HFFc6 (cell line): ENCODE data around the gene CCNJ. TPM values are rescaled to one million over a fixed set of nuclear protein-coding genes. Genes with fewer than 3 reads are reported as not detected.

Experiments used
- DNase-seq: peaks from one replicate; pipeline ENCODE4 v3.0.0-alpha.2; 2018
- H3K27ac Mint-ChIP-seq: 2 replicates; pipeline ENCODE4 v1.8.0; 2020; ENCODE audit warnings: mild to moderate bottlenecking, mixed read lengths
- H3K27me3 Mint-ChIP-seq: 2 replicates; pipeline ENCODE4 v1.8.0; 2021; ENCODE audit warnings: mild to moderate bottlenecking, moderate library complexity, mixed read lengths; ENCODE audit not compliant: insufficient read depth
- H3K36me3 Mint-ChIP-seq: 2 replicates; pipeline ENCODE4 v1.8.0; 2021; ENCODE audit warnings: low read depth, mixed read lengths
- H3K4me1 Mint-ChIP-seq: 2 replicates; pipeline ENCODE4 v1.8.0; 2020; ENCODE audit warnings: low read depth, mixed read lengths
- H3K4me3 Mint-ChIP-seq: 2 replicates; pipeline ENCODE4 v1.8.0; 2020; ENCODE audit warnings: mild to moderate bottlenecking, moderate library complexity, mixed read lengths
- H3K9me3 Mint-ChIP-seq: 2 replicates; pipeline ENCODE4 v1.8.0; 2020; ENCODE audit warnings: mild to moderate bottlenecking, mixed read lengths
- total RNA-seq, 6 experiments: library from RNA; stranded (reverse); fragmentation: NEBNext Ultra II Directional; extraction: Animal tissue kit (Norgen Biotek cat#: 25700); gene quantifications; 2 replicates in 1 of 6; 3 replicates in 5 of 6; pipeline ENCODE4 v1.2.3, GENCODE V29; 2021
- TF ChIP-seq, protein P1 (sequence below): fragments of 200-600 bp; sonication (generic); IDR thresholded peaks from 2 replicates; pipeline ENCODE4 v1.5.0; 2021; ENCODE audit warnings: antibody characterized with exemption, mild to moderate bottlenecking

Gene CCNJ
- total RNA-seq, 6 experiments from 2014 or later, result 2.8 to 3.8 (median 3.2) TPM

- H3K27ac Mint-ChIP-seq, result no peak overlapping the region
- TF ChIP-seq, protein P1, sequence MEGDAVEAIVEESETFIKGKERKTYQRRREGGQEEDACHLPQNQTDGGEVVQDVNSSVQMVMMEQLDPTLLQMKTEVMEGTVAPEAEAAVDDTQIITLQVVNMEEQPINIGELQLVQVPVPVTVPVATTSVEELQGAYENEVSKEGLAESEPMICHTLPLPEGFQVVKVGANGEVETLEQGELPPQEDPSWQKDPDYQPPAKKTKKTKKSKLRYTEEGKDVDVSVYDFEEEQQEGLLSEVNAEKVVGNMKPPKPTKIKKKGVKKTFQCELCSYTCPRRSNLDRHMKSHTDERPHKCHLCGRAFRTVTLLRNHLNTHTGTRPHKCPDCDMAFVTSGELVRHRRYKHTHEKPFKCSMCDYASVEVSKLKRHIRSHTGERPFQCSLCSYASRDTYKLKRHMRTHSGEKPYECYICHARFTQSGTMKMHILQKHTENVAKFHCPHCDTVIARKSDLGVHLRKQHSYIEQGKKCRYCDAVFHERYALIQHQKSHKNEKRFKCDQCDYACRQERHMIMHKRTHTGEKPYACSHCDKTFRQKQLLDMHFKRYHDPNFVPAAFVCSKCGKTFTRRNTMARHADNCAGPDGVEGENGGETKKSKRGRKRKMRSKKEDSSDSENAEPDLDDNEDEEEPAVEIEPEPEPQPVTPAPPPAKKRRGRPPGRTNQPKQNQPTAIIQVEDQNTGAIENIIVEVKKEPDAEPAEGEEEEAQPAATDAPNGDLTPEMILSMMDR, result peak; percentile 86
- H3K9me3 Mint-ChIP-seq, result no peaks in the 10 kb centered on the region
- H3K4me3 Mint-ChIP-seq, result no peak overlapping the region
- H3K27me3 Mint-ChIP-seq, result peaks cover 5% of the 10 kb centered on the region
- no peaks in the 10 kb centered on the region for H3K36me3 Mint-ChIP-seq
- DNase-seq, result peak; percentile 61
- no peaks in the 10 kb centered on the region; the same call in 1 of the 2 replicates for H3K4me1 Mint-ChIP-seq
Measured at GRCh38 chr10:96017191-96017687, 26.1 kb upstream of the CCNJ start.

- H3K4me1 Mint-ChIP-seq, result no peaks in the 10 kb centered on the region; the same call in 1 of the 2 replicates
- H3K27me3 Mint-ChIP-seq, result peaks cover 11% of the 10 kb centered on the region
- TF ChIP-seq, protein P1, result no peak
- H3K36me3 Mint-ChIP-seq, result no peaks in the 10 kb centered on the region
- H3K4me3 Mint-ChIP-seq, result no peak overlapping the region
- H3K27ac Mint-ChIP-seq, result no peak overlapping the region
- no peak for DNase-seq
- H3K9me3 Mint-ChIP-seq, result no peaks in the 10 kb centered on the region
Measured at GRCh38 chr10:96021332-96021731, 22.1 kb upstream of the CCNJ start.

DNA sequence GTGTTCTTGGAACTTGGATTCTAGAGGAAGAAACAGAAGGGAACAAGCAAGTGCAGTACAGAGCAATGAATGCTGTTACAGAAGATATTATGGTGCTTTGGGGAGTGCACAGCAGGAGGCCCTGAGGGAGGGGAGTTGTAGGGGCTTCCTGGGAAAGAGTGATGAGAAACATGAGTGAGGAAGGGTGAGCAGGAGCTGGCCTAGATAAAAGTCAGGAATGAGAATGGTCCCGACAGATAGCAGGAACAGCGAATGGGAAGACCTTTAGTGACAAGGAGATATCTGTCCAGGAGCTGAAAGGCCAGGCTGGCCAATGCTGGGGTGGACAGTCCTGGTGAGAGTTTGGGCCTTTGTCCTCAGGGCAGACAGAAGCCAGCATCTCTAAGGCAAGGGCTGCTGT, 20.6 kb upstream of the CCNJ start:
- no peak for DNase-seq
- no peak overlapping the region for H3K27ac Mint-ChIP-seq
- no peak overlapping the region for H3K4me3 Mint-ChIP-seq
- TF ChIP-seq, protein P1, result no peak
- no peaks in the 10 kb centered on the region for H3K4me1 Mint-ChIP-seq
- peaks cover 11% of the 10 kb centered on the region for H3K27me3 Mint-ChIP-seq
- H3K36me3 Mint-ChIP-seq, result no peaks in the 10 kb centered on the region
- H3K9me3 Mint-ChIP-seq, result no peaks in the 10 kb centered on the region

DNA sequence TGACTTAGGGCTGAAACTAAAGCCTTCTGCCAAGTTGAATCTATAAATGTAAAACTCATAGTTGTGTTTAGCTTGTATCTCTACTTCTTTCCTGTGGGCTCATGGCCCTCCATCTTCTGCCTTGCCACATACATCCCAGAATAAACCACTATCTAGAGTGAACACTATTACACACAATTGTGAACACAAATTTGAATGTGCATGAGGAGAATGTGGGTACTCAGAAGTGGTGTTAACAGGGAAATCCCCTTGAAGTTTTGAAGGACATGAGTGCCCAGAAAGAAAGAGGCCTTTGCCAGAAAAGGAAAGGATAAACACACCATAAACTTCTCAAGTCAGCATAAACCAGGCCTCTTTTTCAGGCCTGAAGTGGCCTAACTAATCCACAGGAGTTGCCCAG, 20.2 kb upstream of the CCNJ start:
- Mint-ChIP-seq H3K27ac (no peak overlapping the region), H3K4me3 (no peak overlapping the region), H3K4me1 (no peaks in the 10 kb centered on the region), H3K36me3 (no peaks in the 10 kb centered on the region), H3K27me3 (peaks cover 11% of the 10 kb centered on the region), H3K9me3 (no peaks in the 10 kb centered on the region)
- TF ChIP-seq, protein P1, result no peak
- no peak for DNase-seq

DNA sequence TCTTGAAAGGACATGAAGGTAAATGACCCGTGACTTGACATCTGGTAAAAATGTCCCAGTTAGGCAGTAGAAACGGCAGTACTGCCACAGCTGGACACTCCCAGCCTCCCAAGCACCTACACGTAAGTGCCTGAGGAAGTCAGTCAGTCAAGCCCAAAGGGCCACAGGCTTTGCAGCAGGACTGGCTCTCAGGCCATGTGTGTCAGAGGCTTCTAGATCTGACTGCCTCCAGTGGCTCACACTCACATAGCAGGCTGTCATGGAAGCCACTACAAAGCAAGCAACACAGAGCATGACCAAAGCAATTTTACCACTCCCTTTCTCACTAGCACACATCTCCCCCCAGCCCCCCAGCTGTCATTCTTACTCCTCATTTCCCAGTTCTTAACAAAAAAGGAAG, 17.8 kb upstream of the CCNJ start:
- Mint-ChIP-seq H3K27ac (no peak overlapping the region), H3K36me3 (no peaks in the 10 kb centered on the region), H3K4me3 (no peak overlapping the region), H3K27me3 (peaks cover 8% of the 10 kb centered on the region), H3K4me1 (no peaks in the 10 kb centered on the region), H3K9me3 (no peaks in the 10 kb centered on the region)
- DNase-seq, result no peak
- TF ChIP-seq, protein P1, result peak; percentile 19; the same call in 1 of the 2 replicates

DNA sequence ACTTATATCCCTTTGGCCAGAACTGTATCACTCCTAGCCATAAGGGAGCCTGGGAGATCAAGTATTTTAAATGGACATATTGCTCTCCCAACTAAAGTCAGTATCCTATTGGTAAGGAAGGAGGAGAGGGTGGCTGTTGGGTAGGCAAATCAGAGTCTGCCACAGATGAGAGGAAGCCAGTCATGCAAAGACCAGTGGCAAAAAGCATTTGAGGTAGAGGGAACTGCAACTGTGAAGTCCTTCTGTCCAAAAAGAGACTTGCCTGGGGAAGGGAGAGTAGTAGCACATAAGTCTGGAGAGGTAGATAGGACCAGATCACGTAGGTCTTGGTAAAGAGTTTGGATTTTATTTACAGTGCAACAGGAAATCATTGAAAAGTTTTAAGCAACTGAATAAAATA, 8.8 kb upstream of the CCNJ start:
- H3K9me3 Mint-ChIP-seq, result no peaks in the 10 kb centered on the region
- DNase-seq, result no peak
- H3K27ac Mint-ChIP-seq, result no peak overlapping the region
- H3K36me3 Mint-ChIP-seq, result no peaks in the 10 kb centered on the region
- TF ChIP-seq, protein P1, result no peak
- H3K4me3 Mint-ChIP-seq, result no peak overlapping the region
- peaks cover 1% of the 10 kb centered on the region for H3K27me3 Mint-ChIP-seq
- H3K4me1 Mint-ChIP-seq, result no peaks in the 10 kb centered on the region
